Adrenal gland (tissue), 12 donors: ENCODE data around the gene GDPD4. TPM values are rescaled to one million over a fixed set of nuclear protein-coding genes. Genes with fewer than 3 reads are reported as not detected.

Experiments
- DNase-seq, 7 donors: peaks; one replicate each; pipeline ENCODE4 v3.0.0-alpha.2; 2019 to 2020
- H3K27ac ChIP-seq, 5 donors: fragments of 200-600 bp; sonication (generic) in 4 of 5; 1 replicate in 3 of 5; 2 replicates in 2 of 5; pipeline versions ENCODE4 v1.5.1 to v1.8.0; 2016 to 2020; ENCODE audit warnings: mild to moderate bottlenecking in 1 of 5
- H3K27me3 ChIP-seq: fragments of 200-600 bp; 2 replicates; pipeline ENCODE4 v1.8.0; 2021
- H3K36me3 ChIP-seq, 2 donors: fragments of 200-600 bp; replicated peaks in 1 of 2; 1 replicate in 1 of 2; 2 replicates in 1 of 2; pipeline versions ENCODE4 v1.5.1 to v1.8.0; 2018 to 2022
- H3K4me1 ChIP-seq, 2 donors: fragments of 200-600 bp; replicated peaks in 1 of 2; 1 replicate in 1 of 2; 2 replicates in 1 of 2; pipeline versions ENCODE4 v1.5.1 to v1.8.0; 2018 to 2021
- H3K4me3 ChIP-seq, 4 donors: fragments of 200-600 bp; sonication (generic) in 3 of 4; one replicate each; pipeline ENCODE4 v1.5.1; 2016 to 2018
- H3K9me3 ChIP-seq, 3 donors: fragments of 200-600 bp; sonication (generic) in 1 of 3; replicated peaks in 1 of 3; 1 replicate in 2 of 3; 2 replicates in 1 of 3; pipeline versions ENCODE4 v1.5.1 to v1.8.0; 2016 to 2021
- POLR2A ChIP-seq, 2 donors: fragments of 450-650 bp; IDR thresholded peaks; one replicate each; pipeline ENCODE4 v1.6.1; 2017; ENCODE audit warnings: antibody characterized with exemption in 2 of 2, mild to moderate bottlenecking in 2 of 2, moderate library complexity in 1 of 2
- WGBS, 4 donors: extraction: QIAGEN DNeasy Blood & Tissue Kit in 2 of 4; methylation state at CpG; one replicate each; pipeline versions ENCODE4 v1.1.5 to v1.1.7; 2013 to 2017; 5-methylcytosine and 5-hydroxymethylcytosine counted together
- intact Hi-C, 2 donors: fragments of 100-400 bp; cut with DNase I; formaldehyde crosslinking; loops; one replicate each; pipeline versions ENCODE4 v1.14.1 to v1.15.0; 2022 to 2023
- polyA plus RNA-seq, 3 donors: library from polyadenylated mRNA; stranded (reverse); fragments of 200-250 nt in 2 of 3; fragments of 350-450 nt in 1 of 3; fragmentation: Illumina TruSeq in 1 of 3; extraction: RNeasy Lipid Tissue Mini Kit (QIAGEN cat#74804) in 1 of 3; gene quantifications; one replicate each; pipeline ENCODE4 v1.2.3, GENCODE V29; 2013 to 2014
- total RNA-seq, 9 donors: library from RNA; depleted of rRNA in 4 of 9; stranded (reverse); fragments of >200 nt in 4 of 9; fragments of 120-200 nt in 1 of 9; fragmentation: NEBNext Ultra II Directional in 1 of 9; extraction: Animal tissue kit (Norgen Biotek cat#: 25700) in 1 of 9; gene quantifications; one replicate each; pipeline versions ENCODE4 v1.1.0 to v1.2.4, GENCODE V29; 2013 to 2023
- TF ChIP-seq, protein P1 (sequence below), 6 experiments: fragments of 450-650 bp in 4 of 6; fragments of 200-600 bp in 2 of 6; sonication (generic) in 1 of 6; IDR thresholded peaks; 1 replicate in 5 of 6; 2 replicates in 1 of 6; pipeline versions ENCODE4 v1.5.1 to v1.8.0; 2016 to 2021; ENCODE audit warnings: antibody characterized with exemption in 6 of 6, mild to moderate bottlenecking in 2 of 6, moderate library complexity in 1 of 6
- donor health status: healthy with polysubstance abuse.
- donor health status: Bipolar disorder and iron deficiency.
- donor health status: DM: yes; HTN: yes; CAD: no.
- donor health status: DM: no; HTN: no; CAD: no.
- donor health status: DM: no; HTN: no; CAD: no.
- donor health status: DM: yes; HTN: yes; CAD: no.

The GDPD4 gene
- total and polyA plus RNA-seq, 12 donors, result 0.88 to 2.3 TPM; not detected in 10

DNA sequence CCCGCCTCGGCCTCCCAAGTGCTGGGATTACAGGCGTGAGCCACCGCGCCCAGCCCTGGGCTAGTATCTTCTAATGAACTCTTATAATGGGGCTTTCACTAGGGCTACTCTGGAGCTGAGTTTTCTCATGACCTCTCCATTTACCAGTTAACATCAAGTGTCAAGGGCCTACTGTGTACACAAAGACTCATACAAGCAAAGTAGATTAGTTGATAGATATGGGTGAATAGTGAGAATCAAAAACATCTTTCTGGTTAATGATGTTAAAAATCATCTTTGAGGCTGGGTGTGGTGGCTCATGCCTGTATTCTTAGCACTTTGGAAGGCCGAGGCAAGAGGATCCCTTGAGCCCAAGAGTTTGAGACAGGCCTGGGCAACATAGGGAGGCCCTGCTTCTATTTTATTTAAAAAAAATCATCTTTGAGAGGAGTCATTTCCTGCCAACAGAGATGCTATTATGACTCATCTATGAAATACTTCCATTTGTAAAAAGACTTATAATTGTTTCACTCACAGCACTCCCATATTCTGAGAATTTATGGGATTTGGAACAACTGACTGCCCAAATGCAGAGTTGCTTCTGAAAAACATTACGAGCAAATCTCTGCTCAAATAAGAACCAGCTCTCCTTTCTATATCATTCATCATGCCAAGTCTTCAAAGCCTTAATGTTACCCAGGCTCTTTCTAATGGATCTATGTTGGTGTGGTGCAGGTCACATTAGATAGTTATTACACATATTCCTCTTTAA lies 57.0 kb downstream of the GDPD4 start:
- Histone ChIP-seq H3K4me1 (peaks cover 0 to 4% of the 10 kb centered on the region in 2 donors), H3K9me3 (no peaks in the 10 kb centered on the region), H3K4me3 (no peak overlapping the region), H3K36me3 (no peaks in the 10 kb centered on the region), H3K27me3 (no peaks in the 10 kb centered on the region), H3K27ac (peak overlapping the region in 2 of 5 donors; percentile 24 to 59)
- WGBS, 4 donors, result 81 to 90% (median 85%) methylated on average over 7 of the region's 7 CpGs
- TF ChIP-seq POLR2A (IDR thresholded peaks at IDR 0.05), result no peak
- TF ChIP-seq, protein P1, sequence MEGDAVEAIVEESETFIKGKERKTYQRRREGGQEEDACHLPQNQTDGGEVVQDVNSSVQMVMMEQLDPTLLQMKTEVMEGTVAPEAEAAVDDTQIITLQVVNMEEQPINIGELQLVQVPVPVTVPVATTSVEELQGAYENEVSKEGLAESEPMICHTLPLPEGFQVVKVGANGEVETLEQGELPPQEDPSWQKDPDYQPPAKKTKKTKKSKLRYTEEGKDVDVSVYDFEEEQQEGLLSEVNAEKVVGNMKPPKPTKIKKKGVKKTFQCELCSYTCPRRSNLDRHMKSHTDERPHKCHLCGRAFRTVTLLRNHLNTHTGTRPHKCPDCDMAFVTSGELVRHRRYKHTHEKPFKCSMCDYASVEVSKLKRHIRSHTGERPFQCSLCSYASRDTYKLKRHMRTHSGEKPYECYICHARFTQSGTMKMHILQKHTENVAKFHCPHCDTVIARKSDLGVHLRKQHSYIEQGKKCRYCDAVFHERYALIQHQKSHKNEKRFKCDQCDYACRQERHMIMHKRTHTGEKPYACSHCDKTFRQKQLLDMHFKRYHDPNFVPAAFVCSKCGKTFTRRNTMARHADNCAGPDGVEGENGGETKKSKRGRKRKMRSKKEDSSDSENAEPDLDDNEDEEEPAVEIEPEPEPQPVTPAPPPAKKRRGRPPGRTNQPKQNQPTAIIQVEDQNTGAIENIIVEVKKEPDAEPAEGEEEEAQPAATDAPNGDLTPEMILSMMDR (IDR thresholded peaks at IDR 0.05), result no peak
- no peak for DNase-seq
- intact Hi-C loops, result no loop called here

DNA sequence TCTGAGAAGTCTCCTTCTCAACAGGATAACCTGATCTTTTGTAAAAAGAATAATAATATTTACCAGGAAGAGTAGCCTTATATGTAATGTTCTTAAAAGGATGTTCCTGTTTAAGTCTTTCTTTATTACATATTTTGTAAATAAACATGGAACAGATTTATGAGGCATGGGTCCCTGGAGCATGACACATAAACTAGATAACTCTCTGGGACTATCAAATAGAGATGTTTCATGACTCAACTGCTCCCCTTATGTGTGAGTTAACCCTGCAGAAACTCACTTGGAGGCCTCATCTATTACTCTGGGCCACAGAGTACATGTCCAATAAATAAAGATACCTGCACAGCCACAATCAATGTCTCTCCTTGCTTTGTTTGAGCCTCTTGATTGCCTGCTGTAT lies 64.6 kb downstream of the GDPD4 start:
- Histone ChIP-seq H3K36me3 (no peaks in the 10 kb centered on the region), H3K27me3 (no peaks in the 10 kb centered on the region), H3K4me3 (no peak overlapping the region), H3K4me1 (no peaks in the 10 kb centered on the region), H3K27ac (no peak overlapping the region), H3K9me3 (no peaks in the 10 kb centered on the region)
- no peak for TF ChIP-seq POLR2A (IDR thresholded peaks at IDR 0.05)
- TF ChIP-seq, protein P1 (IDR thresholded peaks at IDR 0.05), result no peak
- intact Hi-C loops, result no loop called here
- no peak for DNase-seq

DNA sequence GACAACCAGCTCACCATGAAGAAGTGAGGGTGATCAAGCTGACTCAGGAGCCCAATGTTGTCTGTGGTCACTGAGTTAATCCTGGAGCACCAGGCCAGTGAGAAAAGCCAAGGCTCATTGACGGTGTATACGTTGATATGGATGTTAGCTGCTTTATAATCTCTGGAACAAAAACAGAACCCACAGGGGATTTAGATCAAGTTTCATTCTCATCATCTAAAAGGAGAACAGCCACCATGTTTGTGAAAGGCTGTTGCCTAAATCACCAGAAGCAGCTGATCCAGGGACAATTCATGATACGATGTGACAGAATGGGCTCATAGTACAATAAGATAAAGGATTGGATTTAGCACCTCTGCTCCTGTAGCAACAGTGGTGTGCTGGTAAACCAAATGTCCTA lies 68.5 kb downstream of the GDPD4 start:
- no peak for DNase-seq
- 90 to 98% (median 96%) methylated on average over 3 of the region's 3 CpGs for WGBS, 4 donors
- no peak overlapping the region for H3K27ac ChIP-seq
- no peak overlapping the region for H3K4me3 ChIP-seq
- H3K36me3 ChIP-seq, result no peaks in the 10 kb centered on the region
- TF ChIP-seq POLR2A (IDR thresholded peaks at IDR 0.05), result no peak
- TF ChIP-seq, protein P1 (IDR thresholded peaks at IDR 0.05), result no peak
- no peaks in the 10 kb centered on the region for H3K9me3 ChIP-seq
- intact Hi-C loops, result no loop called here
- no peaks in the 10 kb centered on the region for H3K4me1 ChIP-seq
- no peaks in the 10 kb centered on the region for H3K27me3 ChIP-seq

DNA sequence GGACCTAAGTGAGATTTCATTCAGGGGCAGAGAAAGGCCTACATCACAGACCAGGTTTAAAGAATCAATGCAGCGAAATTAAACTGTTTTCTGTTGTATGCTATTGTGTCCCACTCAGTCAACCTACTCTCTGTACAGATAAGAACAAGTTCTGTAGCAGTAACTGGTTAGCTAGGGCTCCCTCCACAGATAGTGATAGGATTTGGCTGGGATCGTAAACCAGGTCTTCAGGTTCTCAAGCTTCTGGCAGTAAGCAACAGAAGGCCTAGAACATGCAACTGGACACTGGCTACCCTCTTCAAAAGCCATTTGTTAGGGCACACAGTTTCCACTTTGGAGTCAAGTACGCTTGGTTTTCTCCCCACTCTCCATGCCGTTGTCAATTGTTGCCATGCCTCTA lies 69.2 kb downstream of the GDPD4 start:
- Histone ChIP-seq H3K27me3 (no peaks in the 10 kb centered on the region), H3K9me3 (no peaks in the 10 kb centered on the region), H3K27ac (no peak overlapping the region), H3K4me1 (no peaks in the 10 kb centered on the region), H3K4me3 (no peak overlapping the region), H3K36me3 (no peaks in the 10 kb centered on the region)
- intact Hi-C loops, result no loop called here
- 94 to 98% (median 96%) methylated on average over 4 of the region's 4 CpGs for WGBS, 4 donors
- no peak for DNase-seq
- TF ChIP-seq, protein P1 (IDR thresholded peaks at IDR 0.05), result no peak
- TF ChIP-seq POLR2A (IDR thresholded peaks at IDR 0.05), result no peak
